RWPE1 (cell line): ENCODE results near the gene RGS13.
"Not testable (repeated sequence)": the region's sequence is repeated elsewhere in the genome, so short reads cannot be mapped to it uniquely, and the experiment has no call there.

Source experiments
- CTCF ChIA-PET: fragments of 350-600 bp; sonication (Branson Sonifier 250); formaldehyde crosslinking; extraction: SDS; loops from one replicate; lab custom pipeline; 2021; lab: Yijun Ruan, JAX
- POLR2A ChIA-PET: fragments of 400-600 bp; formaldehyde crosslinking; extraction: SDS; loops from one replicate; lab custom pipeline; 2020; ENCODE audit warnings: antibody characterized with exemption; ENCODE audit not compliant: low non-redundant PET; lab: Yijun Ruan, JAX
- DNase-seq: peaks from one replicate; pipeline ENCODE4 v3.0.0; 2012; ENCODE audit warnings: low spot score
- H3K27ac ChIP-seq: fragments of 450-650 bp; 2 replicates; pipeline ENCODE4 v1.5.1; 2017
- TF ChIP-seq, protein P1 (sequence below): fragments of 450-650 bp; conservative IDR thresholded peaks from 2 replicates; pipeline ENCODE4 v1.5.1; 2017; ENCODE audit warnings: low read depth, mild to moderate bottlenecking

RGS13 gene

DNA sequence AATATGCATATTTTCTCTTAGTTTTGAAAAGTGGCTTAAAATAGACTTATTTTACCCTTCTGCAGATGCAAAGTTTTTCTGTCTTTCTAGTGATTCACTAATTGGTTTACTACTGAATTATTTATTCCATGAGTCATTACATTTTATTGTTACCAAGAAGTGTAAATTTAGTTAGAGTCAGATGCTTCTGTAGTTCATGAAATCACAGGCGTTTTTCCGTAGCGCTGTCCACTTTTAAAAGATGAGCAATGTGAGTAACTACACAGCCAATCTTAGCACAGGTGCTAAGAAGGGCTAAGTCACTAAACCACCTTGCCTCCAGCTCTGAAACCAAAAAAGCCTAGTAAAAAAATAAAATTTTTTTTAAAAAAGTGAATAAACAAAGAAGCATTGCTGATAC is 24.7 kb downstream of the RGS13 start:
- H3K27ac ChIP-seq, result no peak overlapping the region
- CTCF ChIA-PET, result no interaction called here
- DNase-seq, result no peak
- TF ChIP-seq, protein P1, sequence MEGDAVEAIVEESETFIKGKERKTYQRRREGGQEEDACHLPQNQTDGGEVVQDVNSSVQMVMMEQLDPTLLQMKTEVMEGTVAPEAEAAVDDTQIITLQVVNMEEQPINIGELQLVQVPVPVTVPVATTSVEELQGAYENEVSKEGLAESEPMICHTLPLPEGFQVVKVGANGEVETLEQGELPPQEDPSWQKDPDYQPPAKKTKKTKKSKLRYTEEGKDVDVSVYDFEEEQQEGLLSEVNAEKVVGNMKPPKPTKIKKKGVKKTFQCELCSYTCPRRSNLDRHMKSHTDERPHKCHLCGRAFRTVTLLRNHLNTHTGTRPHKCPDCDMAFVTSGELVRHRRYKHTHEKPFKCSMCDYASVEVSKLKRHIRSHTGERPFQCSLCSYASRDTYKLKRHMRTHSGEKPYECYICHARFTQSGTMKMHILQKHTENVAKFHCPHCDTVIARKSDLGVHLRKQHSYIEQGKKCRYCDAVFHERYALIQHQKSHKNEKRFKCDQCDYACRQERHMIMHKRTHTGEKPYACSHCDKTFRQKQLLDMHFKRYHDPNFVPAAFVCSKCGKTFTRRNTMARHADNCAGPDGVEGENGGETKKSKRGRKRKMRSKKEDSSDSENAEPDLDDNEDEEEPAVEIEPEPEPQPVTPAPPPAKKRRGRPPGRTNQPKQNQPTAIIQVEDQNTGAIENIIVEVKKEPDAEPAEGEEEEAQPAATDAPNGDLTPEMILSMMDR, result no peak
- POLR2A ChIA-PET, result interaction anchor here (0.6 kb wide), 1 partner anchor 63 kb away, joined by 5 read pairs; no protein-coding TSS in a partner anchor

DNA sequence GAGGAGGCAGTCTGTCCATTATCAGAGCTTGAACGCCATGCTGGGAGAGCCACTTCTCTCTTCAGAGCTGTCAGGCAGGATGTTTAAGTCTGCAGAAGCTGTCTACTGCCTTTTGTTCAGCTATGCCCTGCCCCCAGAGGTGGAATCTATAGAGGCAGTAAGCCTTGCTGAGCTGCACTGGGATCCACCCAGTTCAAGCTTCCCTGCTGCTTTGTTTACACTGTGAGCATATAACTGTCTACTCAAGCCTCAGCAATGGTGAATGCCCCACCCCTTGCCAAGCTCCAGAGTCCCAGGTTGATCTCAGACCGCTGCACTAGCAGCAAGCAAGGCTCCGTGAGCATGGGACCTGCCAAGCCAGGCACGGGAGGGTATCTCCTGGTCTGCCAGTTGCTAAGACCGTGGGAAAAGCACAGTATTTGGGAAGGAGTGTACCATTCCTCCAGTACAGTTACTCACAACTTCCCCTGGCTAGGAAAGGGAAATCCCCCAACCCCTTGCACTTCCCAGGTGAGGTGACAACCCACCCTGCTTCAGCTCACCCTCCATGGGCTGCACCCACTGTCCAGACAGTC is 32.5 kb downstream of the RGS13 start:
- no peak overlapping the region for H3K27ac ChIP-seq
- POLR2A ChIA-PET, result no interaction called here
- no peak for DNase-seq
- TF ChIP-seq, protein P1, result no peak
- CTCF ChIA-PET, result no interaction called here

DNA sequence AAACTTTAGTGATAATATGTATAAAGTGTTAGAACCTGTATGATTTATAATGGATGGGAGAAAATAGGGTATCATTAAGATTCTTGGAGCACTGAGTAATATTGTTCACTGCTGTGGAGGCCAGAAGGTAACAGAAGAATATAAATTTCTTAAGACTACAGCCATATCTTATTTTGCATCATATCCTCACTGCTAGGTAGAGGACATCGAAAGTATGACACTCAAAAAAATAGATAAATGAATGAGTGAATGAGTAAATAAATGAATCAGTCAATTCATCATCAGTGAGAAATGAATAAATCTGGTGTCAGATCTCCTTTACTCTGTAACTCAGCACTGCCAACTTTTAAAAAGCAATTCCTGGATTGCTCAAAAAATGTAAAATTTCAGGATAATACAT is 33.2 kb downstream of the RGS13 start:
- H3K27ac ChIP-seq, result no peak overlapping the region
- ChIA-PET CTCF (no interaction called here), POLR2A (no interaction called here)
- TF ChIP-seq, protein P1, result no peak
- DNase-seq, result no peak

DNA sequence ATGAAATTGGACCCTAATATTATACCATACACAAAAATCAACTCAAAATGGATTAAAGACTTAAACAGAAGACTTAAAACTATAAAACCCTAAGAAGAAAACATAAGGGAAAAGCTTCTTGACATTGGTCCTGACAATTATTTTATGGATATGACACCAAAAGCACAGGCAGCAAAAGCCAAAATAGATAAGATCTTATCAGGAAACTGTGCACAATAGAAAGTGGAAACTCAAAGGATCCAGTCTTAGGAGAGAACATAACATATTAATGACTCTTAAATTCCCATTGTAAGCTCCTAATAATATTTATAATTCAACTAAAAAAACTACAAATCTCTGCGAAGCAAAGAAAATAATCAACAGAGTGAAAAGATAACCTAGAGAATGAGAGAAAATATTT is 39.8 kb downstream of the RGS13 start:
- DNase-seq, result no peak
- ChIA-PET CTCF (interaction anchor here (0.8 kb wide), 1 partner anchor 23 kb away, joined by 3 read pairs; no protein-coding TSS in a partner anchor), POLR2A (no interaction called here)
- H3K27ac ChIP-seq, result no peak overlapping the region
- TF ChIP-seq, protein P1, result no peak

DNA sequence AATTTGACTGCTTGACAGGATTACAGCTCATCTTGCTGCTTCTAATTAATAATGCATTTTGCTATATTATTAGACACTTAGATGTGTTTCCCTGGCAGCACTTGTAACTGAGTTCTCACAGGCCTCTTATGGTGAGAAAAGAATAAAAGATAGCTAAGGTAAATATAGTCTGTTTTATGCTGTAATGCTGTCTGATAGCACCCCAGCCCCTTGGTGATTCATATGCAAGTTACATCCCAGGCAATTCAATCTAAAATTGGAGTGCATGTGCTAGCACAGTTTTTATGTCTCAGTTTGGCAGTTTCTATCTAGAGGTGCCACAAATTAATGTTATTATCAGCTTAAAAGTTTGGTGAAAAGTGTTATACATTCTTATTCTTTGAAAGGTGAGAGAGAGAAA is 42.2 kb downstream of the RGS13 start:
- ChIA-PET CTCF (interaction anchor here (0.7 kb wide), 1 partner anchor 11 kb away, joined by 3 read pairs; no protein-coding TSS in a partner anchor), POLR2A (no interaction called here)
- no peak overlapping the region for H3K27ac ChIP-seq
- no peak for DNase-seq
- TF ChIP-seq, protein P1, result no peak

DNA sequence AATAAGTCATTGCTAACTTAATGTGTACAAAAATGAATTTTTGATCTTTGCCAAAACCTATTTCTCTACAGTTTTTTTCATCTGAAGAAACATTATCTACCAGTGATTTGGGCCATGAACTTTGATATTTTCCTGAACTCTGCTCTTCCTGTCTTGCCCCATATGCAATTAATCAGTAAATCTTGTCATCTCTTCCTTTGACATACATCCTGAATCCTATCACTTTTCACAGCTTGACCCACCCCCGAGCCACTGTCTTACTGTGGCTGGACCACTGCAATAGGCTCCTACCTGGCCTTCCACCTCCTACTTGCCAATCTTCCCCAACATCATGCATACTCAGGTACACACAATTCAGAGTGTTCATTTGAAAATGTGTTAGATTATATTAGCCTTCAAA is 46.4 kb downstream of the RGS13 start:
- no peak for DNase-seq
- POLR2A ChIA-PET, result no interaction called here

DNA sequence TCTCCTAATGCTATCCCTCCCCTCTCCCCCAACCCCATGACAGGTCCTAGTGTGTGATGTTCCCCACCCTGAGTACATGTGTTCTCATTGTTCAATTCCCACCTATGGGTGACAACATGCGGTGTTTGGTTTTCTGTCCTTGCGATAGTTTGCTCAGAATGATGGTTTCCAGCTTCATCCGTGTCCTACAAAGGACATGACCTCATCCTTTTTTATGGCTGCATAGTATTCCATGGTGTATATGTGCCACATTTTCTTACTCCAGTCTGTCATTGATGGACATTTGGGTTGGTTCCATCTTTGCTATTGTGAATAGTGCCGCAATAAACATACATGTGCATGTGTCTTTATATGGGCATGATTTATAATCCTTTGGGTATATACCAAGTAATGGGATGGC is 47.1 kb downstream of the RGS13 start:
- DNase-seq, CTCF ChIA-PET, H3K27ac ChIP-seq, POLR2A ChIA-PET: not testable (repeated sequence)

More for the DNA sequence above, 46.4 kb downstream of the RGS13 start:
- TF ChIP-seq, protein P1, result no peak
- CTCF ChIA-PET, result no interaction called here
- H3K27ac ChIP-seq, result no peak overlapping the region
